Measurements from ENCODE around the gene PAFAH1B2. TPM values are rescaled to one million over a fixed set of nuclear protein-coding genes. Genes with fewer than 3 reads are reported as not detected.

Gene PAFAH1B2
- total and polyA plus RNA-seq, 10 of the 15 experiments (the other 5 are each of a cell fraction or from before 2014, with no cell fraction given): 17.6 to 64.8 (median 47.6) TPM

DNA sequence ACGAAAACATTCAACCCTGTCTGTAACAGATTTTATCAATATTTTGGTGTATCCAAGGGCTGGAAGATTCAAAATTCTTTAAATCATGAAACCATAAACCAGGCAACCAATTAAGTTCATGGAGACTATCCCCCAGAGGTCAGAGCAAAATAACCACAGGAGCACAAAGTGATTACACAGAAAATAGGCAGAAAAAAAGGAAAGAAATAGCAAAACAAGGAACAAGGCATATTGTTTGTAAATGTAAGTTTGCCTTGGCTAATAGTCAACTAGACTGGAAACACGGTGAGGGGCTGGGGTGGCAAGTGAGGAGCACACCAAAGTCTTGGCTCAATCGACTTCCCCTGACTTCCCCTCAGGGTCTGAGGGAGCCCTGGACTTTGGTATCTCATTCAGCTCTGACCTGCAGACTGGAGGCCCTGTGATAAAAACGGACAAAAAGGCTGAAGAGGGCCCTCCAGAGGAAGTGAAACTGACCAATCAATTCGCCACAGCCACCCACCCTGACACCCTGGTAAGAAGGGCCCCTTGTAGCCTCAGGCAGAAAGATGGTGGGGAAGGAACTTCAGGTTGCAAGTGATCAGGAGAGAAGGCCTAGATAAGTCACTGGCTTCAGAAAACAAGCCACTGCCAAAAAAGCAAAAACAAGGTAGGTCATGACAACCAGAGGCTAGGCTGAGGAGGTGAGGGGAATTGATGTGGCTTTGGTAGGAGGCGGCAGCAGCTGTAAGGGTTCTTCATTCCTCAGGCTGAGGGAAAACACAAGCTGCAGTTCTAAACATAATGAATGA, 47.7 kb upstream of the PAFAH1B2 start (continued):
- TF ChIP-seq IKZF2 (IDR thresholded peaks at IDR 0.05) (peak; percentile 48 to 66; a peak in 2 of 4 replicates), CBX5 (IDR thresholded peaks at IDR 0.05; ENCODE audit: low read depth) (0 out of 2 replicates have a peak, but pooled peaks have one; percentile 53), MTA2 (IDR thresholded peaks at IDR 0.05; ENCODE audit: low read depth) (peak; percentile 88), CHD4 (IDR thresholded peaks at IDR 0.05) (no peak), NBN (IDR thresholded peaks at IDR 0.05) (peak; percentile 86; the same call in 1 of the 2 replicates), BMI1 (IDR thresholded peaks at IDR 0.05; ENCODE audit: borderline replicate concordance) (peak; percentile 54; the same call in 1 of the 2 replicates), NR2C1 (IDR thresholded peaks at IDR 0.05) (no peak), SUZ12 (IDR thresholded peaks at IDR 0.05; ENCODE audit: unreplicated experiment) (no peak), CREM (IDR thresholded peaks at IDR 0.05; ENCODE audit: low read depth) (peak; percentile 80), POLR2A (IDR thresholded peaks at IDR 0.05; ENCODE audit: low read depth, low read length) (peak; percentile 54; the same call in 1 of the 2 replicates), IKZF1 (conservative IDR thresholded peaks at IDR 0.05) (peak; percentile 74), NR2F1 (conservative IDR thresholded peaks at IDR 0.05) (peak; percentile 63), STAT1 (conservative IDR thresholded peaks at IDR 0.05) (no peak), LARP7 (IDR thresholded peaks at IDR 0.05) (peak; percentile 31; the same call in 1 of the 2 replicates), ATF7 (IDR thresholded peaks at IDR 0.05; ENCODE audit: low read depth) (peak; percentile 39; the same call in 1 of the 2 replicates)
- TF ChIP-seq, protein P1, sequence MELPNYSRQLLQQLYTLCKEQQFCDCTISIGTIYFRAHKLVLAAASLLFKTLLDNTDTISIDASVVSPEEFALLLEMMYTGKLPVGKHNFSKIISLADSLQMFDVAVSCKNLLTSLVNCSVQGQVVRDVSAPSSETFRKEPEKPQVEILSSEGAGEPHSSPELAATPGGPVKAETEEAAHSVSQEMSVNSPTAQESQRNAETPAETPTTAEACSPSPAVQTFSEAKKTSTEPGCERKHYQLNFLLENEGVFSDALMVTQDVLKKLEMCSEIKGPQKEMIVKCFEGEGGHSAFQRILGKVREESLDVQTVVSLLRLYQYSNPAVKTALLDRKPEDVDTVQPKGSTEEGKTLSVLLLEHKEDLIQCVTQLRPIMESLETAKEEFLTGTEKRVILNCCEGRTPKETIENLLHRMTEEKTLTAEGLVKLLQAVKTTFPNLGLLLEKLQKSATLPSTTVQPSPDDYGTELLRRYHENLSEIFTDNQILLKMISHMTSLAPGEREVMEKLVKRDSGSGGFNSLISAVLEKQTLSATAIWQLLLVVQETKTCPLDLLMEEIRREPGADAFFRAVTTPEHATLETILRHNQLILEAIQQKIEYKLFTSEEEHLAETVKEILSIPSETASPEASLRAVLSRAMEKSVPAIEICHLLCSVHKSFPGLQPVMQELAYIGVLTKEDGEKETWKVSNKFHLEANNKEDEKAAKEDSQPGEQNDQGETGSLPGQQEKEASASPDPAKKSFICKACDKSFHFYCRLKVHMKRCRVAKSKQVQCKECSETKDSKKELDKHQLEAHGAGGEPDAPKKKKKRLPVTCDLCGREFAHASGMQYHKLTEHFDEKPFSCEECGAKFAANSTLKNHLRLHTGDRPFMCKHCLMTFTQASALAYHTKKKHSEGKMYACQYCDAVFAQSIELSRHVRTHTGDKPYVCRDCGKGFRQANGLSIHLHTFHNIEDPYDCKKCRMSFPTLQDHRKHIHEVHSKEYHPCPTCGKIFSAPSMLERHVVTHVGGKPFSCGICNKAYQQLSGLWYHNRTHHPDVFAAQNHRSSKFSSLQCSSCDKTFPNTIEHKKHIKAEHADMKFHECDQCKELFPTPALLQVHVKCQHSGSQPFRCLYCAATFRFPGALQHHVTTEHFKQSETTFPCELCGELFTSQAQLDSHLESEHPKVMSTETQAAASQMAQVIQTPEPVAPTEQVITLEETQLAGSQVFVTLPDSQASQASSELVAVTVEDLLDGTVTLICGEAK (IDR thresholded peaks at IDR 0.05; ENCODE audit: borderline replicate concordance): peak; percentile 11; the same call in 1 of the 2 replicates
- TF ChIP-seq, protein P2, sequence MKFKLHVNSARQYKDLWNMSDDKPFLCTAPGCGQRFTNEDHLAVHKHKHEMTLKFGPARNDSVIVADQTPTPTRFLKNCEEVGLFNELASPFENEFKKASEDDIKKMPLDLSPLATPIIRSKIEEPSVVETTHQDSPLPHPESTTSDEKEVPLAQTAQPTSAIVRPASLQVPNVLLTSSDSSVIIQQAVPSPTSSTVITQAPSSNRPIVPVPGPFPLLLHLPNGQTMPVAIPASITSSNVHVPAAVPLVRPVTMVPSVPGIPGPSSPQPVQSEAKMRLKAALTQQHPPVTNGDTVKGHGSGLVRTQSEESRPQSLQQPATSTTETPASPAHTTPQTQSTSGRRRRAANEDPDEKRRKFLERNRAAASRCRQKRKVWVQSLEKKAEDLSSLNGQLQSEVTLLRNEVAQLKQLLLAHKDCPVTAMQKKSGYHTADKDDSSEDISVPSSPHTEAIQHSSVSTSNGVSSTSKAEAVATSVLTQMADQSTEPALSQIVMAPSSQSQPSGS (IDR thresholded peaks at IDR 0.05; ENCODE audit: low read length): peak; percentile 64; the same call in 1 of the 2 replicates
- TF ChIP-seq, protein P3, sequence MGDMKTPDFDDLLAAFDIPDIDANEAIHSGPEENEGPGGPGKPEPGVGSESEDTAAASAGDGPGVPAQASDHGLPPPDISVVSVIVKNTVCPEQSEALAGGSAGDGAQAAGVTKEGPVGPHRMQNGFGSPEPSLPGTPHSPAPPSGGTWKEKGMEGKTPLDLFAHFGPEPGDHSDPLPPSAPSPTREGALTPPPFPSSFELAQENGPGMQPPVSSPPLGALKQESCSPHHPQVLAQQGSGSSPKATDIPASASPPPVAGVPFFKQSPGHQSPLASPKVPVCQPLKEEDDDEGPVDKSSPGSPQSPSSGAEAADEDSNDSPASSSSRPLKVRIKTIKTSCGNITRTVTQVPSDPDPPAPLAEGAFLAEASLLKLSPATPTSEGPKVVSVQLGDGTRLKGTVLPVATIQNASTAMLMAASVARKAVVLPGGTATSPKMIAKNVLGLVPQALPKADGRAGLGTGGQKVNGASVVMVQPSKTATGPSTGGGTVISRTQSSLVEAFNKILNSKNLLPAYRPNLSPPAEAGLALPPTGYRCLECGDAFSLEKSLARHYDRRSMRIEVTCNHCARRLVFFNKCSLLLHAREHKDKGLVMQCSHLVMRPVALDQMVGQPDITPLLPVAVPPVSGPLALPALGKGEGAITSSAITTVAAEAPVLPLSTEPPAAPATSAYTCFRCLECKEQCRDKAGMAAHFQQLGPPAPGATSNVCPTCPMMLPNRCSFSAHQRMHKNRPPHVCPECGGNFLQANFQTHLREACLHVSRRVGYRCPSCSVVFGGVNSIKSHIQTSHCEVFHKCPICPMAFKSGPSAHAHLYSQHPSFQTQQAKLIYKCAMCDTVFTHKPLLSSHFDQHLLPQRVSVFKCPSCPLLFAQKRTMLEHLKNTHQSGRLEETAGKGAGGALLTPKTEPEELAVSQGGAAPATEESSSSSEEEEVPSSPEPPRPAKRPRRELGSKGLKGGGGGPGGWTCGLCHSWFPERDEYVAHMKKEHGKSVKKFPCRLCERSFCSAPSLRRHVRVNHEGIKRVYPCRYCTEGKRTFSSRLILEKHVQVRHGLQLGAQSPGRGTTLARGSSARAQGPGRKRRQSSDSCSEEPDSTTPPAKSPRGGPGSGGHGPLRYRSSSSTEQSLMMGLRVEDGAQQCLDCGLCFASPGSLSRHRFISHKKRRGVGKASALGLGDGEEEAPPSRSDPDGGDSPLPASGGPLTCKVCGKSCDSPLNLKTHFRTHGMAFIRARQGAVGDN (IDR thresholded peaks at IDR 0.05): no peak
